Amniotic stem cell (primary cell): ENCODE results near the gene ELMO1.

Experiments
- DNase-seq: peaks from one replicate; lab custom pipeline; 2025; lab: John Stamatoyannopoulos, UW

Gene ELMO1

DNA sequence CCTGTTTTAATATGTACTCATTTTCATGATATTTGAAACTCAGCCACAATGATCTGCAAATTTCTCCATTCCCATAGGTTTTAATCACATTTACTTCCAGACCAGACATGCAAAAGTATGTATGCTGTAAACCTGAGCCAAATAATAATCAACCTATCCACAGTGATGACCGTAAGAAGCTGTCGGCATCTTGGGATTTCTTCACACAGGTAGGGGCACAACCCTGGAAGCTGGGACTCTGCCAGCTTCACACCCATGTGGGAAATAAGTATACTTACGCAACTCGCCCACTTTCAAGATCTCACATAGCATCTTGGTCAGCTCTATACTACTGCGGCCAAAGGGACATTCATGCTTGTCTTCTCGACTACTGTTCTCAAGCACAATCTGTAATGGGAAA, 352.3 kb downstream of the ELMO1 start:
- no peak for DNase-seq

DNA sequence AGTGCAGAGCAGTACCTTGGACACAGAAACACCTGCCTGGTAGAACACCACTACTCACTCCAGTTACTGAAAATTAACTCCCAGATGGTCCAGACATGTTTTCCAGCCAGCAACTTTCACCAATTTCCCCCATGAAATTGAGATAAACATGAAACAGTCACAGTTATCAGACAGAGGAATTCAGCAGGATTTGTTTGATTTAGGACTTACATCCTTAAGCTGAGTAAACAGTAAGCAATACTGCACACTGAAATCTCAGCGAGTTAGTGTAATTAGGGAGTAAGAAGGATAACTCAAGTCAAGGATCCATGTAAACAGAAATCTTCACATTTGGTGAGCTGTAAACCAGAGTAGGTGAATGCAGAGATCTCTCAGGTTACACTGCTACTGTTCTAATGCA, 353.5 kb downstream of the ELMO1 start:
- DNase-seq = no peak

DNA sequence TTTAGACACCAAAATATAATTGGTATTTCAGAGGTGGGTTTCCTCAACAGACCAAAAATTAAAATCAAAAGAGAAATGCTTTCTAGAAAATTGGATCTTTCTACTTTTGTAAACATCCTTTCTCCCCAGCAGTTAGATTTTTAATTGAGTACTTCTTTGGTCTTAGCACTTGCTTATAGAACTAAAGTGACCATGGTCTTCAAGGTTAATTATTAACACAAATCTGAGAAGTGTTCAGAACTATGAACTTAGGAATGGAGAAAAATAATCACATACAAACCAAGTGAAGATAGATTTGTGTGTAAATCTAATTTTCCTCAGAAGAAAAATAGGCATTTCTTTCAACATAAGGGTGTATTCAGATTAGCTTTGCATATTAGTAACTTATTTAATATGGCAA, 355.4 kb downstream of the ELMO1 start:
- no peak for DNase-seq

DNA sequence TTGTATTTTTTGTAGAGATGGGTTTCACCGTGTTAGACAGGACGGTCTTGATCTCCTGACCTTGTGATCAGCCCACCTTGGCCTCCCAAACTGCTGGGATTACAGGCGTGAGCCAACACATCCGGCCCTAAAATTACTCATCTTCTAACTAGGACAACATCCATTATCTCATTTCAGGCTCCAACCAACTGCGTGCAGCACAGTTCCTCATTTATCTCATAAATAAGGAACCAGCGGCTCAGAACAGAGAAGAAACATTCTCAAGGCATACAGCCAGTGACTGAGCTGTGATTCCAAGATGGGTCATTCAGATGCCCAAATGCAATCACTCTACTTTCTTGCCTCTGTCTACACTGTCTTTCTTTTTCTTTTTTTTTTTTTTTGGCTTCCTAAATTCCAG, 356.1 kb downstream of the ELMO1 start:
- DNase-seq = no peak

DNA sequence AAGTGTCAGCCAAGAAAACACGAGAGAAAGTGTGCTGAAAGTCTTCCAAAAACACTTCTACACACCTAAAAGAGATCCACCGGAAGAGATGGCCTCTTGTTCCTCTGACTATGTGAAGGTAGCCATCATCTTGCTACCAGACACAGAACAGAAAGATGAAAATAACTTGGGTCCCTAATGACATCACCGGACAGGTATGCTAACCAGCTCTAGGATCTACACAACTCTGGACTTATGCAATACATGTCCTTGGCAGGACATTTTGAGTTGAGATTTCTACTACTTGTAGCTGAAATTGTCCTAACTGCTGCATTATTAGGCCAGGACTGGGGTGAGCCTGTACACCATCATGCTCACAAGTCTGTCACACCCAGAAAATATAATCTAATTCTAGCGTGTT, 358.7 kb downstream of the ELMO1 start:
- DNase-seq = no peak

DNA sequence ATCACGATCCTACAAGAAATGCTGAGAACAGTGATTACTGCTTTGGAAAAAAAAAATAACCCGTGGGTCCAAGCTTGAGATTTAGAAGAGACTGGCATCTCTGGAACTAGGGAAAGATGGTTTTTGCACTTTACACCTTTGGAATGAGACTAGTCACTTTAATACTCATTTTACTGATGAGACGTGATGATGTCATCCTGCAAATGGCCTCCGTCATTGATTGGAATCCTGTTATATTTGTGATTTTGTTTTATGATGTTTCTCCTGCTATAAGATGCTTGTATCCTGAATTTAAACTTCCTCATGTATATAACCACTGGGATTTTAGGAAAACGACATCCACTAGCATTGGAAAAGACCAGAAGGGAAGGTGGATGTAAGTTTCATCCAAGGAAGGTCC, 363.1 kb downstream of the ELMO1 start:
- no peak for DNase-seq

DNA sequence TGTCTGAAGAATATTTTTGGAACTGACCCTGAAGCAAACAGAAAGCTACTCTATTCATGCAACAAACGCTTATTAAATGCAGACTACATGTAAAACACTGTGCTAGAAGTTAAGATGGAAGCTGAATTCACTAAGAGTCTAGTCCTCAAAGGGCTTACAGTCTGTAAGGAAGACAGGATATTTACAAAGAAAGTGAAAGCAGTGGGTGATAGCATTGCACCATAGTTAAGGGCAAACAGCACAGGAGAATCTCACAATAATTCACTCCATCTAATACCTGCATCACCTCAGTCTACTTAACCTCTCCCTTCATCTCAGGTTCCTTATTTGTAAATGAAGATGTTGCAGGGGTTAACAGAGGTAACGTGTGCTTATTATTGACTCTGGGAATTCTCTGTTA, 364.4 kb downstream of the ELMO1 start:
- no peak for DNase-seq

DNA sequence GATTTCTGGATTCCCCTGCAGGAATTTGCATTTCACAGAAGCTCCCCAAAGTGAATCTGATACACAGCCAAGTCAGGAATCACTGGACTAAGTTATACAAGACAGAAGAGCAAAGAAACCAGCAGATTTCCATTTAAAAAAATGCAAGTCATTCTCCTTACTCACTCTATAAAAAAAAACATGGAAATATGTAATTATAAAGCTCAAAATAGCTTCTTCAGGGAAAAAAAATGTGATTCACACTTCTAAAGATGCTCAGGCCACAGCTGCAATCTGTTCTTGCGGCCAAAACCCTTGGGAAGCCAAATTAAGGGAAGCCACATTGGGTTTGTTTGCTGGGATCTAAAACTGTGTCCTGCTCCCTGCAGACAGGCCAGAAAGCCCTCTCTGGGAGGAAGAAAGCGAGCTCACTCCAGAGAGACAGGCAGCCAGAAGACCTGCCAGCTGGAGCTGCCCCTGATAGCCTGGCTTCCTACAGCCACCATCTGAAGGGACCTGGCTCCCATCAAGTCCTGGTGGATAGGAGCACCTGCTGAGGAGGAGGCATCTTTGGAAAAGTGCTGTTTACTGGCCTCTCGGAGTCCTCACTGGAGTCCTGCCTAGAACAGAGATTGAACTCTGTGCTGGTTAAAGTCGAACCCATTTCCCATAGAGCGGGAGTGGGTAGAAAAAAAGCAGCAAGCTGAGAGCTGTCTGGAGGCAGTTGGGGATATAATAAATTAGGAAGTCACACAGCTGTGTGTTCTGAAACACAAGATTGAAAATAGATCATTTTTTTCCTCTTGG, 365.2 kb downstream of the ELMO1 start:
- no peak for DNase-seq

DNA sequence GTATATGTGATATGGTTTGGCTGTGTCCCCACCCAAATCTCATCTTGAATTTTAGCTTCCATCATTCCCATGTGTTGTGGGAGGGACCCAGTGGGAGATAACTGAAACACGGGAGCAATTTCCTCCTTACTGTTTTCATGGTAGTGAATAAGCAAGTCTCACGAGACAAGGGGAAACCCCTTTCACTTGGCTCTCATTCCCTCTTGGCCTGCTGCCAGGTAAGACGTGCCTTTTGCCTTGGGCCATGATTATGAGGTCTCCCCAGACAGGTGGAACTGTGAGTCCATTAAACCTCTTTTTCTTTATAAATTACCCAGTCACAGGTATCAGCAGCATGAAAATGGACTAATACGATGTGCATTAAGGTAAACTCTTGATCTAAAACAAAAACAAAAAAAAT, 367.2 kb downstream of the ELMO1 start:
- DNase-seq = no peak

DNA sequence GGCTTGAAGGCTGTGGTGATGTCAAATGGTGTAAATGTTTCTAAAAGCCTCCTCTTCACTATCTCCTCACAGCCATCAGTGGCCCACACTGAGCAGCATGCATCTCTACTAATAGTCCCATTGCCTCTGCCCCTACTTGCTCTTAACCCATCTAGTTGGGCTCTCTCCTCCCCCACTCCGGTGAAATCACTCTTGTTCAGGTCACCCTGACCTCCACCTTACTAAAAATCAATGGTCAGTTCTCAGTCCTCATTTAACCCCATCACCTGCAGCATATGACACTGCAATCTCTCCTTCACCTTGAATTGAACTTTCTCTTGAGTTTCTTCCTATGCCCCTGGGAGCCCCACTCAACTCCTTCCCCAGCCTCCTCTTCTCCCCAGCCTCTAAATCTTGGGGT, 369.2 kb downstream of the ELMO1 start:
- no peak for DNase-seq

DNA sequence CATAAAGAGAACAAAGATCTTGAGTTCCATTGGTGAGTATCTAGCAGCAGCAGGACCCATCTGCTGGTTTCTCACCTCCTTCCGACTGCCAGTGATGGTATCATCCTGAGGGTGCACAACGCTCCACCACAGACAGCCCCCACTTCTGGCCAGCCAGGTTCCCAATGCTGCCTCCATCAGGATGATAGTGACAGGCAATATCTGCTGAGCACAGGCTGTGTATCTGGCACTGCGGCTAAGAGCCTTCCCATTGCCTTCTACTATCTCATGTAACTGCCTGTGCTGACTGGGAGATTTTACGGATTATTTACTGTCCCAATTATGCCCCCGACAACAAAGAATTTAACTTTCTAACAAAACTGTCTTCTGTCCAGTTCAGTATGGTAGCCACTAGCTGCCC, 372.0 kb downstream of the ELMO1 start:
- no peak for DNase-seq

DNA sequence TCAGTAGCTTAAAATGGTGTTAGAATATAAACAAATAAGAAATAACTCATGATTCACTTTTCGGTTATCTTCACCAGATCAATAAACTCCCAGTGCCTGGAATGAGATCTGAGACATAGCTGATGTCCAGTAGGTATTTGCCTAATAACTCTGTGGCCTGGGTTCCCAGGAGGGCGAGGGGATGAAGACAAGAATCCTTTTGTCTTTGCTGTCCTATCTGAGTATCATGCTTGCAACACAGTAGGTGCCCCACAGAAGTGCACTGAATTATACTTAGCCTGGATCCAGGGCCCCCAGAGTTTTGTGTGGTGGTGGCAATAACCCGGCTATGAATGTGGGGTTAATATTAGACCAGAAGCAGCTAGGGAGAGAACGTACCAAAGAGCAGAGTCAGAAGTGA, 374.3 kb downstream of the ELMO1 start:
- DNase-seq = no peak

DNA sequence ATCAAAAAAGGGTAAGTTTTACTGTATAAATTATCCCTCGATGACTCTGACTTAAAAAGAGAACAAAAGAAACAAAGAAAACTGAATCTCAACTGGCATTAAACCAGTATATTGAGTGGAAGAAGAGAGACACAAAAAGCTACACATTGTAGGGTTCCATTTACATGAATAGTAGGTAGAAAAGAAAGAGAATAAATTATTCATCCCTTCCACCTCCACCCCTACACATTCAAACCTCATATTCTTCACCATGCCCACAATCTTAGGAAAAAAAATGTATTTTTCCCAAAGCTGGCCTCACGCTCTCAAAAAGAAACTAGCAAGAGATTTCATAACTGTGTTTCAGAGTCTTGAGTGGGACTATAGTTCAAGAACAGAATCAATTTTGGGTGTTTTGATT, 377.5 kb downstream of the ELMO1 start:
- DNase-seq = no peak

DNA sequence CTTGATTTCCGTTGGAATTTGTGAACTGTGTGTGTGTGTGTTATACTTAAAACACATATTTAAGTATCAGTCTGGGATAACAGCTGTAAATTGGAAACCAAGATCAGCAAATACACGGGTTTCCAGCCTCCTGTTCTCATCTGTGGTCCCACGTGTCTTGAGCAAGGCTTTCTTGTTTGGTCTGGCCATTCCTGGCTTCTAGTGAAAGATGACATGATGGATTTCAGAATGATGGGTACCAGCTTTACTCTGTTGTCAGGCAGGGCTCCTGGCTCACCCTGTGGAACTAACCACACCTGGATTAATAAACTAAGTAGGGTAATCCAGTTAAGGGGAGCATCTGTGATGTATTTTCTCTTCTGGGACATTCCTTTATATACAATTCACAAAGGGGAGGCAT, 378.2 kb downstream of the ELMO1 start:
- no peak for DNase-seq

DNA sequence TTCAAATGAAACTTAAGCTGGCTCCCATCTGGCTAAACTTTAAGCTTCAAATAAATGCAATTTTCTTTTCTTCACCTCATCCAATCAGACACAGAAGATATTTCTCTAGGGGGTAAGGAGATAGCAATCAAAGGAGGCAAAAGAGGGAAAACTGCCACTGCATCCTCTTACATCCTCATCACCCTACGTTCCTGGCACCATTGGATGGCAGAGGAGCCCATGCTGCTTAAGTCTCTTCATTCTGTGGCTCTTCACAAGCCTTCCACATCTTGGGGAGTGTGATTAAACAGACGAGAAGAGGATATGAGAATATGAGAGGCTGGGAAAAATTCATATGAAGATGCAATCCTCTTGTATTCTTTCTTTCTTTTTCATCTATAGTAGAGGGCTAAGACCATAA, 378.6 kb downstream of the ELMO1 start:
- DNase-seq = no peak

DNA sequence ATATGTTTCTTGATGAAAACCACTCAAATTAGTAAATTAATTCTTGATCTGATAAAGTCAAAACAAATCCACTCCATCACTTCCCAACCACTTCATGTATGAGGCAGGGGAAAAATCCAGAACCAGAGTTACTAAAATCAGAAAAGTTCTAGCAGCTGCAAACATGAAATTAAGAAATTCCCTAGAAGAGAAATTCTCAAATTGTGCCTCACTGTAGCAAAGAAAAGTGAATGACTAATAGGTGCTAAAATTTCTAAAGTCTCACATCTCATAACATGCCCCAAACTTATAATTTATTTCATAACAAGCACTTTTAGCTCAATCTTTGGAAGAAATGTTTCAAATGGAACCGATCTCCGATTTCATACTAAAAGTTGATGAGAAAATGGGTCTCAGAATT, 379.3 kb downstream of the ELMO1 start:
- no peak for DNase-seq

DNA sequence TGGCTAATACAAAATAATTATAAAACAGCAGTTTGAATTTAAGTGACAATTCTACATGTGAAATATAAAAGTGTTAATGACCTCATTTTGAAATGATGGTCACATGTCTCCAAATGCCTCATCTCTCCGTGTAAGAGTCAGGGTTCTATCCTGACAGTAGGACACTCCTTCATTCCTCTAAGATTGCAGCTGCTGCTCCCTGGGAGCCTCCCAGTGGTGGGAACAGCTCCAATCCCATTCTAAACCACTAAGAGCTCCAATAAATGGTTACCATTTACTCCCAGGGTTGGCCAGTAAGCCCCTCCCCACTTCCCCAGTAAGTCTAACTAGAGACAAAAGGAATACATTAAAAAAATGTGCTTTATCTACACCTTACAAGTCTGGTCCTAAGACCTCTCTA, 379.8 kb downstream of the ELMO1 start:
- no peak for DNase-seq

DNA sequence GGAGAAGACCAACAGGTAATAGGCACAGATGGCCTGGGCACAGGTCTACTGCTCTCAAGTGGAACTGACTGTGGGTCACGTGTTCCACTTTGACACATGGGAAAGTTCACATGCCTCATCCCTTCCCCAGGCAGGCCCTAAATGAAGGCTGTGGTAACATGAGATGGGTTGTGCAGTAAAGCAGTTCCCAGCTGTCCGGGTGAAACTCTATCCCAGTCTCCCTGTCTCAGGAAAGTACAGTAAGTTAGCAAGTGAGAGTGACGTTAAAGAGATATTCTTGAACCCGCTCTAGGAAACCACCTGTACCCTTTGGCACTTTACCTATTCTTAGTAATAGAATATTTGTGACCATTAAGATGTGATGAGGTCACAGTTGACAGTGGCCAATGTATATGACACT, 380.6 kb downstream of the ELMO1 start:
- no peak for DNase-seq

DNA sequence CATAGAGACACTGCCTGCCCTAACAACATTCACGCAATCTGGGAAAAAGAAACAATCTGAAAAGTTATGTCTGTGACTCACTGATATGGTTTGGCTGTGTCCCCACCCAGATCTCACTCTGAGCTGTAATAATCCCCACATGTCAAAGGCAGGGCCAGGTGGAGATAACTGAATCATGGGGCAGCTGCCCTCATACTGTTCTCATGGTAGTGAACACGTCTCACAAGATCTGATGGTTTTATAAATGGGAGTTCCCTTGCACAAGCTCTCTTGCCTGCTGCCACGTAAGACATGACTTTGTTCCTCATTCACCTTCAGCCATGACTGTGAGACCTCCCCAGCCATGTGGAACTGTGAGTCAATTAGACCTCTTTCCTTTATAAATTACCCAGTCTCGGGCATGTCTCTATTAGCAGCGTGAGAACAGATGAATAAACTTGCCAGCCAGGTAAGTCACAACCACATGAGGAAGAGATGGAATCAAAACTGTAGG, 382.8 kb downstream of the ELMO1 start:
- DNase-seq = no peak

DNA sequence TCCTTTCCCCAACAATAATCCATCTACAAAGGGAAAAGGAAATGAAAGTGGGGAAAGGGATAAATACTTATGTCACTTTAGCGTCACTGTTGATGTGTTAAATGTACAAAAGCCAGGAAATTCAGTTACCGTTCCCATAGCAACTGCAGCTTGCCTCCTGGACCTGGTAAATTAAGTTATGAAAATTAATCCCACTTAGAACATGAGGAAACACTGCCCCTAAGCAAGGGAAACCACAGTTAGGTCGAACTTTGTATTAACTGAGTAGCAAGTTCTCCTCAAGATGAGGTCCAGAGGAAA, 386.2 kb downstream of the ELMO1 start:
- no peak for DNase-seq

DNA sequence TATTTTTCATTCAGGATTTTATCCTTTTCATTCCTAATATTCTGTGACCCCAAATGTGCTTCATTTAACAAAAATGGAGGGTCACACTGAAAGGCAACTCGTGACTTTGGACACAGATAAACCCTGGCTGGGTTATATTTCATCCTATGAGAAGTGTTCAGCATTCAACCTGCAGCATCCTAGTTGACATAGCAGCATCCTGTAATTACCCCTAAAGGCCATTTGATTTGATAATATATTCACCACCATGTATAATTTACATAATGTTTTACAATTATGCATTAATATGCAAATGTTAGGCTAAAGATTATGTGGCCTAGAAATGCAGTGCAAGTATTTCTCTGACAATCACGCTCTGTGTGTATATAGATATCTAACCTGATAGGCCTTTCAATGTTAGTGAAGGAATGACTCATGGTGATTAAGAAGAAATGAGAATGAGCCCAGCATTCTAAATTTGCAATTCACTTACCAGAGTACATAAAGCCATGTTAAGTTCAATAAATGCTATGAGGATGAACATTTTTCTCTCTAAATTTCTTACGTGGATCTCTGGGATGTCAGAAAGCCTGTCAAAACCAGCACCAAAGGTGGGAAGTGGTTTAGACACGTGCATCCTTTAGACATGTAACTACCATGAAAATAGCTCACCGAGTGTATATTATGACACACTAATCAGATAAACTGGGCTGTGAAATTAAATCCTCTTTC, 386.7 kb downstream of the ELMO1 start:
- DNase-seq = no peak

DNA sequence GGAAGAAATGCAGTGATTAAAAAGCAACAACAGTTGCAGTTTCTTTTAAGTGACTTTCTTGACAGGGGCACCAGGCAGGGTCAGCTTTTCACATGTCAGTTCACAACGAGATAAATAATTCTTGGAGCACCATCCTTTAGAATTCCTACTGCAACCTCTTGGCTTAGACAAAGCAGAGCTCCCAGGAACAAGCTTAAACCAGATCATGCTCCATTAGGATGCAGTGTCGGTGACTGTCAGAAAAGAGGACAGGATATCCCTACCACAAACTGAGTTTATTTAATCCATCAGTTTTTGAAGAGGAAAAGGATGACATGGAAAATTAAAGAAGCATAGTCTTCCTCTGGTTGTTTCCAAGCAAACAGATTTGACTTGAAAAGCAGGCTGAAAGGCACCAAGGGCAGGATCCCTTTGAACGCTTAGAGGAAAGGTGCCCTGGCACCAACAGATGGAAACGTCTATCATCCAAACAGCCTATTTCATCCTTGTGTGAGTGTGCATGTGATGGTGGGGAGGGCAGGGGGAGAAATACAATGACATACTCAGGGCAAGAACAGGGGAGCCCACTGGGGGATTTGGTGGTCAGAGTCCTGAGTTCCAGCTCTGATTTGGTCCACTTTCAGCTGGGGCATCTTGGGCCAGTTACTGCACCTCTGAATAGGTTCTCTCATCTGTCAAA, 392.3 kb downstream of the ELMO1 start:
- DNase-seq = no peak

DNA sequence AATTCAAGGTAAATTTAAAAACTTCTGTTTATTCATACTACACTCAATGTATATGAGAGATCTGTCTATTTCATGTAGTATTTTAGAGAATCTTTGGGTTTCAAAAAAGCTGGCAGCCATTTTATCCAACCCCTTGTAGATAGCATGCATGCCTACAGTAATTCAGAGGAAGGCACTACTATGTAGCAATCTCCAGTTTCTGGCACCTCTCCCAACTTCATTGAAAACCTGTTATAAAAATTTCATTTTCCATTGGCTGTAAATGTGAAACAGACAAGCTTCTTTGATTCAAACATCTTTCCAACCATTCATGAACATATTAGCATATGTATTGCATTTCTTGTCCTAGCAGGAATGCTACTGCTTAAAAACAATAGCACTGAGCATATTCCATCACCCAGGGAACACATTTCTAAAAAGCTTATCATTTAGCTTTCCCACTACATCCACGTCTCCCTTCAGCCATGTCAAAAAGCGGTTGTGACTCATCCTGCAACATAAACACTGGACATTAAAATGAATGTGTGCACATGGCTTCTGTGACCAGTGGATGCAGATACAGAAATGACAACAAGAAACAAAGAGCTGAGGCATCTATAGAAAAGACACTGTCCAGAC, 393.9 kb downstream of the ELMO1 start:
- no peak for DNase-seq
